ENCODE measurements around the gene PPARG.

DNA sequence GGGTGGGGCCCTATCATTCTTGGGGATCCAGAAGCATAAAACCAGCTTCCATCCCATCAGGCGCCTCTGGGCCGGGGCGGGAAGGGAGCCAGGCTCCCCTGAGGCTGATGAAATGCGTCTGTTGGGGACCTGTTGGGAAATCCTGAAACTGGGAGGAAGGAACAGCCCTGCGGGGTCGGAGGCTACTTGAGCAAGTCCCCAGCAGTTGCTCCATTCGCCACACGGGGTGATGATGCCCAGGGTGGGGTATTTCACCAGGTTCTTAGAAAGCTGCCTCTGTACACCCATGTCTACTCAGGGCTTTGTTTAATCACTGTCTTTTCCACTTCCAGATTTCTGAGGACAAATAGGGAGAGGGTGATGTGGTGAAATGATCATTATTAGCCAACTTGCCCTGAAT is 170.0 kb downstream of the PPARG start:
- TF ChIP-seq CTCF (IDR thresholded peaks at IDR 0.05; ENCODE audit: poor library complexity) (no peak), EZH2 (IDR thresholded peaks at IDR 0.05; ENCODE audit: borderline replicate concordance) (no peak)

Data from hepatocyte (in vitro differentiated cells).